PC-9 (cell line): ENCODE measurements around the gene CCT8L2.
"Not testable (repeated sequence)": the region's sequence is repeated elsewhere in the genome, so short reads cannot be mapped to it uniquely, and the experiment has no call there.

Source experiments
- EZH2 ChIP-seq: fragments of 200-600 bp; sonication (generic); IDR thresholded peaks from 2 replicates; pipeline ENCODE4 v1.8.0; 2017; ENCODE audit warnings: antibody characterized with exemption, low read depth
- TF ChIP-seq, protein P1 (sequence below): fragments of 200-600 bp; sonication (generic); conservative IDR thresholded peaks from 2 replicates; pipeline ENCODE4 v1.6.1; 2017; ENCODE audit warnings: mixed run types, antibody characterized with exemption, mild to moderate bottlenecking, moderate library complexity

DNA sequence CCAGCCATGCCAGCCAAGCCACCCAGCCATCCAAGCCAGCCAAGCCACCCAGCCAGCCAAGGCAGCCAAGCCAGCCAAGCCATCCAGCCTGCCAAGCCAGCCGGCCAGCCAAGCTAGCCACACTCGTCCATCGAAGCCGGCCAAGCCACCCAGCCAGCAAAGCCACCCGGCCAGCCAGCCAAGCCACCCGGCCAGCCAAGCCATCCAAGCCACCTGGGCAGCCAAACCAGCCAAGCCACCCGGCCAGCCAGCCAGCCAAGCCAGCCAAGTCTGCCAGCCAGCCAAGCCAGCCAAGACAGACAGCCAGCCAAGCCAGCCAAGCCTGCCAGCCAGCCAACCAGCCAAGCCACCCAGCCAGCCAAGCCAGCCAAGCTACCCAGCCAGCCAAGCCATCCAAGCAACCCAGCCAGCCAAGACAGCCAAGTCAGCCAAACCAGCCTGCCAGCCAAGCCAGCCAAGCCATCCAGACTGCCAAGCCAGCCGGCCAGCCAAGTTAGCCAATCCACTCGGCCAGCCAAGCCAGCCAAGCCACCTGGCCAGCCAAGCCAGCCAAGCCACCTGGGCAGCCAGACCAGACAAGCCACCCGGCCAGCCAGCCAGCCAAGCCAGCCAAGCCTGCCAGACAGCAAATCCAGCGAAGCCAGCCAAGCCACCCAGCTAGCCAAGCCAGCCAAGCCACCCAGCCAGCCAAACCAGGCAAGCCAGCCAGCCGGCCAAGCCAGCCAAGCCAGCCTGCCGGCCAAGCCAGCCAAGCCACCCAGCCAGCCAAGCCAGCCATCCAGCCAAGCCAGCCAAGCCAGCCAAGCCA, 24.8 kb downstream of the CCT8L2 start:
- TF ChIP-seq, protein P1, sequence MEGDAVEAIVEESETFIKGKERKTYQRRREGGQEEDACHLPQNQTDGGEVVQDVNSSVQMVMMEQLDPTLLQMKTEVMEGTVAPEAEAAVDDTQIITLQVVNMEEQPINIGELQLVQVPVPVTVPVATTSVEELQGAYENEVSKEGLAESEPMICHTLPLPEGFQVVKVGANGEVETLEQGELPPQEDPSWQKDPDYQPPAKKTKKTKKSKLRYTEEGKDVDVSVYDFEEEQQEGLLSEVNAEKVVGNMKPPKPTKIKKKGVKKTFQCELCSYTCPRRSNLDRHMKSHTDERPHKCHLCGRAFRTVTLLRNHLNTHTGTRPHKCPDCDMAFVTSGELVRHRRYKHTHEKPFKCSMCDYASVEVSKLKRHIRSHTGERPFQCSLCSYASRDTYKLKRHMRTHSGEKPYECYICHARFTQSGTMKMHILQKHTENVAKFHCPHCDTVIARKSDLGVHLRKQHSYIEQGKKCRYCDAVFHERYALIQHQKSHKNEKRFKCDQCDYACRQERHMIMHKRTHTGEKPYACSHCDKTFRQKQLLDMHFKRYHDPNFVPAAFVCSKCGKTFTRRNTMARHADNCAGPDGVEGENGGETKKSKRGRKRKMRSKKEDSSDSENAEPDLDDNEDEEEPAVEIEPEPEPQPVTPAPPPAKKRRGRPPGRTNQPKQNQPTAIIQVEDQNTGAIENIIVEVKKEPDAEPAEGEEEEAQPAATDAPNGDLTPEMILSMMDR, result not testable (repeated sequence)
- not testable (repeated sequence) for TF ChIP-seq EZH2
